NCI-H69 (cell line): Measurements from ENCODE around the gene AXL.
"Not testable (repeated sequence)": the region's sequence is repeated elsewhere in the genome, so short reads cannot be mapped to it uniquely, and the experiment has no call there.

ENCODE experiments used
- DNase-seq: peaks from one replicate; lab custom pipeline; 2025; lab: John Stamatoyannopoulos, UW

The AXL gene

GRCh38 chr19:41218615-41219507 lies at the start of gene AXL:
AXL (plus strand) TSS chr19:41219223; CDS start chr19:41219393, 170 bp downstream.
- DNase-seq: no peak

GRCh38 chr19:41172297-41173164 lies 46.5 kb upstream of the AXL start:
- DNase-seq: no peak

GRCh38 chr19:41174297-41174928 lies 44.6 kb upstream of the AXL start:
- DNase-seq: no peak

DNA sequence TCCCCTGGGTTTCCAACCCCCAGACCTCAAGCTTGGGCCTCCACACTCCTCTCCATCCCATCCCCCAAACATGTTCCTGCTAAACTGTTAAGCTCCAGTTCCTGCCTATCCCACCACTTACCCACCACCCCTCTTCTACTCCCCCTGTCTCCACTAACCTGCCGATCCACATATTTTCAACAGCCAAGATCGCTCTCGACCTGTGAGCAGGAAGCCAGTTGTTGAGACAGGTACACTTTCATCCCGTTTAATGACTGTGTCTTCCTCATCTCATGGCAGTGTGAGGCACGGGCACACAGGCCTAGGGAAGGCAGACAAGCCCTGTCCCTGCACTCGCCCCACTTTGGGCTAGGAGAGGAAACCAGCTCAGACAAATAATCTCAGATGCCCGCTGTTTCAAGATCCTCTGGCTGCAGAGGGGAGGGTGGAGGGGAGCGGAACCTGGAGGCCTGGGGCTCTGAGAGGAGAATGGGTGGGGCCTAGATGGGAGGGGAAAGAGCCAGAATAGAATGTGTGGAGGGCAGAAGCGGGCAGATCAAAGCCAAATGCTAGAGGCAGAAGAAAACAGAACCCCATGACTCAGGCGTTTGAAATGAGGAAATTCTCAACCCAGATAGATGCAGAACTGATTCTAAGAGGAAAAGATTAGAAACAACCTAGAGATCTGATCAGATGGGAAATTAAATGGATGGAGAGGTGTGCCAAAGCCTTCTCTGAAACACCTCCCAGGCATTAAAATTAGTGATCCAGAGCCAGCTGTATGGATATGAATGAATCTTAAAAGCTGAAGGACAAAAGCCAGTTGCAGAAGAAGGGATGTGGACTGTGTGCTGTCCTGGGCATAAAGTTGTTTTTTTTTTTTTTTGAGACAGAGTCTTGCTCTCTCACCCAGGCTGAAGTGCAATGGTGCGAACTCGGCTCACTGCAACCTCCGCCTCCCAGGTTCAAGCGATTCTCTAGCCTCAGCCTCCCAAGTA lies 42.9 kb upstream of the AXL start:
- no peak for DNase-seq

GRCh38 chr19:41180173-41180572 lies 38.9 kb upstream of the AXL start:
- not testable (repeated sequence) for DNase-seq

DNA sequence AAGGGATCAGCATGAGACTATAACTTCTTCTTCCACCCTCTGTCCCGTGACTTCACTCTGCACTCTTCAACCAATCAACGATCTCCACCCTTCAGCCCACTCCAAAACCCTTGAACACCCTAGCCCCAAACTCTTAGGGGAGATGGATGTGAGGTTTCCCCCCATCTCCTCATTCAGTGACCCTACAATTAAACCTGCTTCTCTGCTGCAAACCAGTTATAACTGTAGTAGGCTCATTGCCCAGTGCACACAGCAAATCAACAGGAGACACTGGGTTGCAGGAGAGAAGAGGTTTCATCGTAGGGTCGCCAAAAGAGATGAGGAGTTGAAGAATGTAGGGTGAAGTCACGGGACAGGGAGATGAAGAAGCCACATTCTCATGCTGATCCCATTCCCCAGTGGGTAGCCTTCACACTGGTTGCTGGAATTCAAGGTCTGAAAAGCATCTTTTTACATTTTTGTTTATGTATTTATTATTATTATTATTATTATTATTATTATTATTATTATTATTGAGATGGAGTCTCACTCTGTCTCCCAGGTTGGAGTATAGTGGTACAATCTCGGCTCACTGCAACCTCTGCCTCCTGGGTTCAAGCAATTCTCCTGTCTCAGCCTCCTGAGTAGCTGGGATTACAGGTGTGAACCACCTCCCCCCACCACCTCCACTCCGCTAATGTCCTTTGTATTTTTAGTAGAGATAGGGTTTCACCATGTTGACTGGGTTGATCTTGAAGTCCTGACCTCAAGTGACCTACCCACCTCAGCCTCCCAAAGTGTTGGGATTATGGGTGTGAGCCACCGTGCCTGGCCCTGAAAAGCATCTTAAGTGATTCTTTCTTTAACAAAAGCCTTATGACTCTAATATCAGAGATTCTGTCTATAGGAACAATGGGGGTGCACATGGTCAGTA lies 31.8 kb upstream of the AXL start:
- DNase-seq: no peak

DNA sequence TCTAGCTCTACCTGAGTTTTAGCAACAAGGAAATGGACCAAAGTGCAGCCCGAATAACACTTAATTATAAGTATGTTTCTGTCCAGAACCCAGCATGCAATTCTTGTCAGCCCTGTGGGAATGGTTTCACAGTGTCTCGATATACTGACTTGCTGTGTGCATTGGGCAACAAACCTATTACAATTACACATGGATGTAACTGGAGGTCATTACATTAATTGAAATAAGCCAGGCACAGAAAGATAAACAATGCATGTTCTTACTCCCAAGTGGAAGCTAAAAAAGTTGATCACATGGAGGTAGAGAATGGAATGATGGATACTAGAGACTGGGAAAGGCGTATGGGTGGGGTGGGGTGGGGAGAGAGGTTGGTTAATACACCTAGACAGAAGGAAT lies 31.1 kb upstream of the AXL start:
- DNase-seq: no peak

- peak; percentile 62 for DNase-seq
These were observed 29.5 kb upstream of the AXL start for GRCh38 chr19:41189425-41190065.

DNA sequence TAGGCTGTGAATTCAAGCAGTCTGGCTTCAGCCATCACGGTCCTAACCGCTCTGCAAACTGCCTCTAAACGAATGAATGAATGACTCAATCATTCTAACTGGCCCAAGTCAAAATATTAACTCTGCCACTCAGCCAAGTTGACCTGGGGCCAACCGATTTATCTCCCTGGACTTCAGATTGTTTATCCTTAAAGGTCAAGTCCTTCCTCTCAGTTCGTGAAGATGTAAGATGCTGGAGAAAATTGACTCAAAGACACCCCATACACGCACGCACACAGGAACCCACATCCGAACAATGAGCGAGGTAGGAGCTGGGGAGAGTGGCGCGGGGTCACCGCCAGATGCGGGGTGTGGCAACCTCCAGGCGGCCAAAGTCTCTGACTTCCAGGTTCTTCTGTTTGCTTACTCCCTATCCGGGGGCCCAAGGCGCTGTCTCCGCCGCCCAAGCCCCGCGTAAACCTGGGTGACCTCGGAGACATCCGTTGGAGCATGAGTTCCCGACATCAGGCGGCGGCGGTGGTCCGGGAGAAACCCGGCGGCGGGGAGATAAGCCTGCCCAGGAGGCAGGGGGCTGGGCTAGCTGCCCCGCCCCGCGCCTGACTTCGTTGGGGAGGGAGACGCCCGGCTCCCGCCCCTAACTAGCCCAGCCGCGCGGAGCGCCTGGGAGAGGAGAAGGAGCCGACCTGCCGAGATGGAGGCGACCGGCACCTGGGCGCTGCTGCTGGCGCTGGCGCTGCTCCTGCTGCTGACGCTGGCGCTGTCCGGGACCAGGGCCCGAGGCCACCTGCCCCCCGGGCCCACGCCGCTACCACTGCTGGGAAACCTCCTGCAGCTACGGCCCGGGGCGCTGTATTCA lies 26.2 kb upstream of the AXL start, which contains the start of gene CYP2S1:
Gene CYP2S1 (plus strand): TSS at position 646 of the 856 bp plus-strand sequence. CDS start 46 bp downstream, at position 692.
- DNase-seq: peak; percentile 25

- no peak for DNase-seq
These were observed 25.4 kb upstream of the AXL start for GRCh38 chr19:41193430-41194156.

- DNase-seq: no peak
These were observed 24.9 kb upstream of the AXL start for GRCh38 chr19:41194157-41194552.

- no peak for DNase-seq
These were observed 23.1 kb upstream of the AXL start for GRCh38 chr19:41195675-41196497.

GRCh38 chr19:41198559-41198958 lies 20.5 kb upstream of the AXL start:
- no peak for DNase-seq

DNA sequence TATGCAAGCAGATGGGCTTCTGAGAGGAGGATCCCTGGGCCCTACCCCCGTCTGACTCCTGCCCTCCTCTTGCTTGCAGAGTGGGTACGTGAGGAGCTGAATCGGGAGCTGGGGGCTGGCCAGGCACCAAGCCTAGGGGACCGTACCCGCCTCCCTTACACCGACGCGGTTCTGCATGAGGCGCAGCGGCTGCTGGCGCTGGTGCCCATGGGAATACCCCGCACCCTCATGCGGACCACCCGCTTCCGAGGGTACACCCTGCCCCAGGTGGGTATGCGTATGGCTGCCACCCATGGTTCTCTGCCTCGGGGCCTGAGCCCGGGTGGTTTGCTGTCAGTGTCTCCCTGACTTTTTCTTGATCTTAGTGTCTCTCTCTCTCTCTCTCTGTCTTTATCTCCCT lies 15.7 kb upstream of the AXL start:
- no peak for DNase-seq

- DNase-seq: peak; percentile 74
These were observed 14.7 kb upstream of the AXL start for GRCh38 chr19:41204338-41204737.

GRCh38 chr19:41205995-41206394 lies 13.0 kb upstream of the AXL start:
- no peak for DNase-seq

- no peak for DNase-seq
These were observed 12.6 kb upstream of the AXL start for GRCh38 chr19:41206456-41206855.
